ENCODE data around the gene MUC5B.
"Not testable (repeated sequence)": the region's sequence is repeated elsewhere in the genome, so short reads cannot be mapped to it uniquely, and the experiment has no call there.

- TF ChIP-seq CTCF (conservative IDR thresholded peaks at IDR 0.05); EZH2 (IDR thresholded peaks at IDR 0.05; ENCODE audit: low read depth): not testable (repeated sequence)
Measured at GRCh38 chr11:1246301-1246700, 23.4 kb downstream of the MUC5B start.

Measured in PC-9 (cell line).